HG03558 (cell line): Measurements from ENCODE around the gene KRTAP12-2.

ENCODE experiments used
- ATAC-seq: cut with Tn5 transposase; IDR thresholded peaks from one replicate; pipeline ENCODE4 v1.9.1; 2021; ENCODE audit warnings: moderate number of reproducible peaks; ENCODE audit not compliant: unreplicated experiment; ENCODE audit errors: extremely low read depth

KRTAP12-2 gene

GRCh38 chr21:44666401-44667320, at the start of gene KRTAP12-2:
KRTAP12-2 (minus strand) TSS chr21:44666927; CDS start chr21:44666886, 41 bp downstream.
- no peak for ATAC-seq

GRCh38 chr21:44714905-44715304, 48.2 kb upstream of the KRTAP12-2 start:
- no peak for ATAC-seq

- no peak for ATAC-seq
Observed at GRCh38 chr21:44713846-44714245, 47.1 kb upstream of the KRTAP12-2 start.

- no peak for ATAC-seq
Observed at GRCh38 chr21:44713130-44713529, 46.4 kb upstream of the KRTAP12-2 start.

- ATAC-seq: no peak
Observed at GRCh38 chr21:44712203-44713028, 45.7 kb upstream of the KRTAP12-2 start.

- ATAC-seq: no peak
Observed at GRCh38 chr21:44711327-44712202, 44.8 kb upstream of the KRTAP12-2 start, which contains the start of gene TSPEAR. TSPEAR (minus strand) TSS chr21:44711572; CDS start chr21:44711514, 58 bp downstream.

GRCh38 chr21:44710756-44711326, 44.1 kb upstream of the KRTAP12-2 start:
- no peak for ATAC-seq

GRCh38 chr21:44710294-44710665, 43.6 kb upstream of the KRTAP12-2 start:
- no peak for ATAC-seq

- ATAC-seq: no peak
Observed at GRCh38 chr21:44709426-44710293, 42.9 kb upstream of the KRTAP12-2 start.

GRCh38 chr21:44708866-44709425, 42.2 kb upstream of the KRTAP12-2 start:
- no peak for ATAC-seq

GRCh38 chr21:44708213-44708865, 41.6 kb upstream of the KRTAP12-2 start:
- no peak for ATAC-seq

- no peak for ATAC-seq
Observed at GRCh38 chr21:44706706-44707581, 40.2 kb upstream of the KRTAP12-2 start.

- ATAC-seq: no peak
Observed at GRCh38 chr21:44706026-44706705, 39.4 kb upstream of the KRTAP12-2 start.

- ATAC-seq: no peak
Observed at GRCh38 chr21:44704636-44705001, 37.9 kb upstream of the KRTAP12-2 start.

- ATAC-seq: no peak
Observed at GRCh38 chr21:44703731-44704635, 37.3 kb upstream of the KRTAP12-2 start.
